Stimulated activated naive CD8-positive, alpha-beta T cell treated with anti-CD3 and anti-CD28 coated beads, Interleukin-15, Interleukin-2, amounts not matched to agents 100 ng/mL and 50 ng/mL, for 24 hours (primary cell): ENCODE results near the gene B3GNT5.

ENCODE experiments used
- H3K27ac Mint-ChIP-seq: one replicate; pipeline ENCODE4 v1.8.0; 2021; ENCODE audit warnings: mild to moderate bottlenecking, mixed read lengths
- H3K27me3 Mint-ChIP-seq: one replicate; pipeline ENCODE4 v1.8.0; 2021; ENCODE audit warnings: mixed read lengths
- H3K36me3 Mint-ChIP-seq: one replicate; pipeline ENCODE4 v1.8.0; 2021; ENCODE audit warnings: low read depth, mixed read lengths
- H3K4me1 Mint-ChIP-seq: one replicate; pipeline ENCODE4 v1.8.0; 2021; ENCODE audit warnings: low read depth, mixed read lengths
- H3K4me3 Mint-ChIP-seq: one replicate; pipeline ENCODE4 v1.8.0; 2021; ENCODE audit warnings: mild to moderate bottlenecking, mixed read lengths
- H3K9me3 Mint-ChIP-seq: one replicate; pipeline ENCODE4 v1.8.0; 2021; ENCODE audit warnings: mixed read lengths

B3GNT5 gene, protein sequence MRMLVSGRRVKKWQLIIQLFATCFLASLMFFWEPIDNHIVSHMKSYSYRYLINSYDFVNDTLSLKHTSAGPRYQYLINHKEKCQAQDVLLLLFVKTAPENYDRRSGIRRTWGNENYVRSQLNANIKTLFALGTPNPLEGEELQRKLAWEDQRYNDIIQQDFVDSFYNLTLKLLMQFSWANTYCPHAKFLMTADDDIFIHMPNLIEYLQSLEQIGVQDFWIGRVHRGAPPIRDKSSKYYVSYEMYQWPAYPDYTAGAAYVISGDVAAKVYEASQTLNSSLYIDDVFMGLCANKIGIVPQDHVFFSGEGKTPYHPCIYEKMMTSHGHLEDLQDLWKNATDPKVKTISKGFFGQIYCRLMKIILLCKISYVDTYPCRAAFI

DNA sequence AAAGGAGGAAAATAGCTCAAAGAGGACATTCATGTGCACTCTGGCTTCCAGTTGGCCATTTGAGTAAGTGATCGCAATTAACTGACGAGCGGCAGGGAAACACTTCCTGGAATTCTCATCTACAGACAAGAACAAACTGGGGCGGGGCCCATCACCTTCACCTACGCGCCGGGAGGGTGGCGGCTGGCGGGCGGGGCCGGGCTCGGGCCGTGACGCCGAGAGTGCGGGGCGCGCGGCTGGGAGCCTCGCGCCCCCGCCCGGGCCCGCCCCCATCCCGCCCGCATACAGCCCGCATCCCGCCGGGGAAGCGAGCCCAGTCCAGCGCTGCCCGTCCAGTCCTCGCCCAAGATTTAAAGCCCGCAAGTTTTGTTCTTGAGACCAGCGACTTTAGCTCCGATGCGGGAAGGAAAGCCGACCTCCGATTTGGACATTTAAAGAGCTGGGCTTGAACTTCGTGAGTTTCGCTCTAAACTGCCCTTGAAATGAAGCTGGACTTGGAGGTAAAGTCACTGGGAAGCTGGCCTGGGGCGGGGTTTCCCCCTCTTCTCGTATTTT is at the start of gene B3GNT5:
B3GNT5 (plus strand) TSS at position 281 of the 555 bp plus-strand sequence. CDS start 16,546 bp downstream, outside the sequence.
- H3K9me3 Mint-ChIP-seq = no peaks in the 10 kb centered on the region
- H3K27me3 Mint-ChIP-seq = peaks cover 25% of the 10 kb centered on the region
- peaks cover 38% of the 10 kb centered on the region for H3K4me1 Mint-ChIP-seq
- H3K4me3 Mint-ChIP-seq = peak within 1 kb of the TSS; percentile 83
- H3K27ac Mint-ChIP-seq = peak within 1 kb of the TSS; percentile 80
- H3K36me3 Mint-ChIP-seq = peaks cover 30% of the 10 kb centered on the region

DNA sequence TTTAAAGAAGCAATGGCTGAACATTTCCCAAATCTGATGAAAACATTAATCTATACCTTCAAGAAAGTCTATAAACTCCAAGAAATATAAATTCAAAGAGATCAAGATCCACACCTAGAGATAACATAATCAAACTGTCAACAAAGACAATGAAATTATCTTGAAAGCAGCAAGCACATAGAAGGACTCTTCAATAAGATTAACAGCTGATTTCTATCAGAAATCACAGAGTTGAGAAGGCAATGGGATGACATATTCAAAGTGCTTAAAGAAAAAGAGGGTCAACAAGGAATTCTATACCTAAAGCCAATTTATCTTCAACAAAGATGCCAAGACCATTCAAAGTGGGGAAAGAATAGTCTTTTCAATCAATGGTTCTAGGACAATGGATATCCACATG is 49.4 kb upstream of the B3GNT5 start:
- Mint-ChIP-seq H3K27ac (no peak overlapping the region), H3K4me3 (no peak overlapping the region), H3K27me3 (no peaks in the 10 kb centered on the region), H3K36me3 (peaks cover 25% of the 10 kb centered on the region), H3K4me1 (peaks cover 51% of the 10 kb centered on the region), H3K9me3 (peaks cover 20% of the 10 kb centered on the region)

DNA sequence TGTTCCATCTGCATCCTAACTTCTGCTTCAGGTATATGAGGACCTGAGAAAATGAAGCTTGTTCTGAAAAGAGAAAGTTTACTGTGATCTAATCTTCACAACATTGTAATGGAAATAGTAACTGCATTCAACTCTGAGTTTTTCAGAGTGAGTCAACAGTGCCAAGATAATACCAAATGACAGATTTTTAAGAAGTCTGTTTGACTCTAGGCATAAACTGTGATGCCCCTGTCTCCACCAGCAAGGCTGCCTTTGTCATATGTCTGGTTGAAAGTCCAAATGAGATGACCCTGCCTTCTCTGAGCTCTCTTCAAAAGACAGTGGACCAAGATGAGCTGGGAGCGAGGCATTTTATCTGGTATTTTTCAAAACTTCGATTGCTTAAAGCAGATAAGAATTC is 44.8 kb upstream of the B3GNT5 start:
- Mint-ChIP-seq H3K36me3 (peaks cover 33% of the 10 kb centered on the region), H3K27ac (peak overlapping the region; percentile 96), H3K9me3 (peaks cover 21% of the 10 kb centered on the region), H3K4me1 (peaks cover 79% of the 10 kb centered on the region), H3K27me3 (no peaks in the 10 kb centered on the region), H3K4me3 (peak overlapping the region; percentile 46)

DNA sequence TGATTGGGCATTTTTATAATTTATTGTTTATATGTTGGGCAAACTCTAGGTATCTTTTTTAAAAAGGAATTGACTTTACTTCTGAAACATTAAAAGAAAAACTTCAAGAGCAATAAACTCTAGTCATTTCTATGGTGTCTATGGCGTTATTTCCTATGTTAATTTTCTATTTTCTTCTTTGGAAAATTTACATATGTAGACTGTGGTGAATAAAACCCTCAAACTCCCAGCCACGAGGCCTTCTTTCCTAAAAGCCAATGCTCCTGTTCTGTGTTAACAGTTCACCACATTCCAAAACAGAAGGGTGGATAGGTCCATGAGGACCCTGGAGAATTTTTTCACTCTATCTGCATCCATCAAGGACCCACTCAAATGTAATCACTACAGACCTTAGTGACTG is 44.3 kb upstream of the B3GNT5 start:
- Mint-ChIP-seq H3K36me3 (peaks cover 28% of the 10 kb centered on the region), H3K4me3 (peak overlapping the region; percentile 38), H3K9me3 (peaks cover 16% of the 10 kb centered on the region), H3K27ac (peak overlapping the region; percentile 96), H3K27me3 (peaks cover 1% of the 10 kb centered on the region), H3K4me1 (peaks cover 80% of the 10 kb centered on the region)

DNA sequence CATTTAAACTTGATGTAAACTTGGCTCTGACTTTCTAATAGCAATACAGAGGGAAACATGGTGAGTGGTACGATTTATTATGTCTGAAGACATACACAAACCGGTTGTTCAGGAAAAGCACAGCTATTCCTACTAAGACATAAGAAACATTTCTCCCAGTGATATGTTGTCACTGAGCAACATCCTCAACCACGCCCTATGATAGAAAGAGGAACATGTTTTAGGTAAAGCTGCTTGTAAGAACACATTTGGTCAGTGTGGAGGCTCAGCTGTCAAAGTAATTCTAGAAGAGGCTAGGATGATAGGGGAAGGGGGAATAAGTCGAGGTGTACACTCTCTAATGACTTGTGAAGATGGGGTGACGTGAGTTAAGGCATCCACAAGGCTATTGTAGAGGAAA is 42.7 kb upstream of the B3GNT5 start:
- H3K4me3 Mint-ChIP-seq = no peak overlapping the region
- H3K4me1 Mint-ChIP-seq = peaks cover 83% of the 10 kb centered on the region
- peak overlapping the region; percentile 88 for H3K27ac Mint-ChIP-seq
- peaks cover 7% of the 10 kb centered on the region for H3K27me3 Mint-ChIP-seq
- peaks cover 10% of the 10 kb centered on the region for H3K9me3 Mint-ChIP-seq
- peaks cover 22% of the 10 kb centered on the region for H3K36me3 Mint-ChIP-seq

DNA sequence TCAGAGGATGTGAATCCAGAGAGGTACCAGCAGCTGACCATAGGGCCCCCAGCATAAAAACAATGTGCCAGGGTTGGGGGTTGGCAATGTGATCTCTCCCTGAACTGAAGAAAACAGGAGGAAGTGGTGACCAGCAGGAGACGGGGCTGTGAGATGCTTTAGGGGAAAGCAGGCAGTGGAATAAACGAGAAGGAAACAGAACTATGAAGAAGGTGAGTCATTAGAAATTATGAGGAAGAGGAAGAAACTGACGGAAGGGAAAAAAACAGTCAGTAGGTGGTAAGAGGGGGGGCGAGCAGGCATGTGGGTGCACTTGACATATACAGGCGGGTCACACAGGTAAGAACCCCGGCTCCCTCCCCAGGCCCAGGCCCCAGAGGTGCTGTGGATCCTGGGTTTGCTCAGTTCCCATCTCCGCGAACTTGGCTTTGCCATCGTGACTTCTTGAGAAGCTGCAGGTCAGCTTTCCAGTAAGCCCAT is 42.2 kb upstream of the B3GNT5 start:
- H3K27ac Mint-ChIP-seq = peak overlapping the region; percentile 88
- peaks cover 7% of the 10 kb centered on the region for H3K27me3 Mint-ChIP-seq
- peaks cover 77% of the 10 kb centered on the region for H3K4me1 Mint-ChIP-seq
- peak overlapping the region; percentile 19 for H3K4me3 Mint-ChIP-seq
- peaks cover 22% of the 10 kb centered on the region for H3K36me3 Mint-ChIP-seq
- peaks cover 10% of the 10 kb centered on the region for H3K9me3 Mint-ChIP-seq

DNA sequence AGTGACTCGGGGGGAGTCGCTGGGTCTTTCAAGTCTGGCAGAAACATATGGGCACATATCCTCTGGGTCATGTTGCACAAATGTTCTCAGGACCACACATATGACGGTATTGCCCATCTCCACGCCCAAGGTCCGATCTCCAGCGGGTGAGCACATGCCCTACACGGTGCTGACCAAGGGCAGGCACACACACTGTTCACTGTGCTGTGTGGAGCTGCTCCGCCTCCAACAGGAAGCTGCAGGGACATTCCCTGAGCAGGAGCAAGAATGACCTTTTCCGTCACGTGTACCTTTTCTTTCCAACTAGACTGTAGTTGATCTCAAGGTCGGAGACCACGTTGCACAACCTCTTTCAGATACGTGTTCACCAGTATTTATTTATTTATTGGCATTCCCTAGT is 41.7 kb upstream of the B3GNT5 start:
- peak overlapping the region; percentile 19 for H3K4me3 Mint-ChIP-seq
- peaks cover 73% of the 10 kb centered on the region for H3K4me1 Mint-ChIP-seq
- H3K27me3 Mint-ChIP-seq = peaks cover 7% of the 10 kb centered on the region
- peaks cover 22% of the 10 kb centered on the region for H3K36me3 Mint-ChIP-seq
- peaks cover 10% of the 10 kb centered on the region for H3K9me3 Mint-ChIP-seq
- H3K27ac Mint-ChIP-seq = peak overlapping the region; percentile 88

DNA sequence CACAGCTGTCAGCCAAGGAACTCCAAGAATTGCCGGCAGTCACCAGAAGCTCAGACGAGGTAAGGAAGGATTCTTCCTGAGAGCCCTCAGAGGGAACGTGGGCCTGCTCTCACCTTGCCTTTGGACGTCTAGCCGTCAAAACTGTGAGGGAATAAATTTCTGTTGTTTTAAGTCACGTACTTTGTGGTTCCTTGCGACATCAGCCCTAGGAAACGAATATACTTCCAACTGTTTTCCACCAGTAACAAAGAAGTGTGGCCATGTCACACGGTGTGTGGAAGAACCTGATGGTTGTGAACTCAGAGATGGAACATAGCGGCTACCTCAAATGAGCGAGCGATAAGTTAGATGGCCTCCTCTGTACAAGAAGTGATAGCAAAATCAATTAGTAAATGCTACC is 41.0 kb upstream of the B3GNT5 start:
- H3K27ac Mint-ChIP-seq = peak overlapping the region; percentile 88
- H3K4me1 Mint-ChIP-seq = peaks cover 66% of the 10 kb centered on the region
- H3K4me3 Mint-ChIP-seq = peak overlapping the region; percentile 16
- peaks cover 7% of the 10 kb centered on the region for H3K27me3 Mint-ChIP-seq
- H3K36me3 Mint-ChIP-seq = peaks cover 22% of the 10 kb centered on the region
- peaks cover 10% of the 10 kb centered on the region for H3K9me3 Mint-ChIP-seq

DNA sequence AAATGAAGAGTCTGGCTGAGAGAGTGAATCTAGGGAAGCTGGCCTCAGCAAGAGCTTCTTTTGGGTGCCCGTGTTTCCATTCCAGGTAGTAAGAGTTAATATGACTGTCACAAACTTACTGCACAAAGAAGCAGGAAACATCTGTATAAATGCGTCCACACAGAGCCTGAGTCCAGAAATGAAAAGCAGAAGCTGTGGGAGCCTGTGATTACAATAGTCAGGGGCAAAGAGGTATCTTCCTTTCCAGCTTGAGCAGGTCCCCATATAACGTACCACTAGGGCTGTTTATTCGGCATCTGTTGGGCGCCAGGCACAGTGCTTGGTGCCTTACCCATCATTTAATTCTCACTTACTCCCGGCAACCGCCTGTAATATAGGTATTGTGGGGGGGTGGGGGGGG is 40.5 kb upstream of the B3GNT5 start:
- H3K27me3 Mint-ChIP-seq = peaks cover 7% of the 10 kb centered on the region
- H3K9me3 Mint-ChIP-seq = peaks cover 10% of the 10 kb centered on the region
- peak overlapping the region; percentile 16 for H3K4me3 Mint-ChIP-seq
- H3K27ac Mint-ChIP-seq = peak overlapping the region; percentile 88
- H3K36me3 Mint-ChIP-seq = peaks cover 22% of the 10 kb centered on the region
- H3K4me1 Mint-ChIP-seq = peaks cover 66% of the 10 kb centered on the region

DNA sequence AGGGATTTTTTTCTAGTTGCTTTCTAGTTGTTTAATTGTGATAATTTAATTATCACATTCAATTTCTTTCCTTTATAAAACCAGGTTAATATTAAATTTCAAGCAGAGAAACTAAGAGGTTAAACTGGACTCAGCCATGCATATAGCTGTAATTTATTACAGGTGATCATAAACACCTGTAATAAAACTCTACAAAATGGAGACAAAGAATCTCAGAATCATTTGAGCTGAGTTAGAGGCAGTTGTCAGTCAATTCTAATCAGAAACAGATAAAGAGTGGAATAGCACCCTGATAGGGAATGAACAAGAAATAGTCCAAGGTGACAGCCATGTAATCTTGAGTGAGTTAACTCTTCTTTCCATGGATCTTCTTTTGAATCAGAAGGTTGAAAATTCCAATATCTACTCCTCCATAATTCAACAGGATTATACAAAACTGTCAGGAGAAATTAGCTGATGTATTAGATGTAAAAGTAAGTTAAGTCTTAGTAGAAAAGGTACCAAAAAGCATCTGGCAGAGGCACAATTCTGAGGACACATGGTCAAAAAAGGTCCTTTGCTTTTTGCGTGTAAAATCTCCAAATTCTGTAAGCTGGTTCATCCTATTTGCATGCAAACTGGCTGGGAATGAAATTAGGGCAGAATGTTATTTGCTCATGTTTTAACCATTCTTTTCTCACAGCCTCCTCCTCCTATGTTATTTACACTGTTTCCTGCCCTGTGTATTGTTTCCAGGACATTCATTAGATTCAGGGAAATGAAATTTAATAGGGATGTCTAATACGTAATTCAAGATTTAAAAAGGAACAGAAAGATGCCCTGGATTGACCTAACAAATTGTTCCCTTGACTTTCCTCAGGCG is 39.4 kb upstream of the B3GNT5 start:
- Mint-ChIP-seq H3K4me1 (peaks cover 66% of the 10 kb centered on the region), H3K27ac (no peak overlapping the region), H3K4me3 (no peak overlapping the region), H3K27me3 (peaks cover 7% of the 10 kb centered on the region), H3K9me3 (peaks cover 10% of the 10 kb centered on the region), H3K36me3 (peaks cover 17% of the 10 kb centered on the region)

DNA sequence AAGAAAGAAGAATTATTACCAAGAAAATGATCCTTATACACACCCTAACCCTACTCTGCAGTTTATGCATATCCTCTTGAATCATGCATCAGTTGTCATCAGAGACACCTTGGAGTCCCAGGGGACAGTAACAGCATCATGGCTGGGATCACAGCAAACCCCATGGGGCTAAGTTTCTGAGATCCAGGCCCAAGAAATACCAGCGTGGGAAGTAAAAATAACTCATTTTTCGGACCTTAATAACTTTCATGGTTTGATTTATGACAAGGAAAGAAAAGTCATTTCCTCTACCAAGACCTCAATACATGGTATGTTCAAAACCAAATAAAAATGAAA is 38.8 kb upstream of the B3GNT5 start:
- Mint-ChIP-seq H3K27ac (no peak overlapping the region), H3K27me3 (peaks cover 7% of the 10 kb centered on the region), H3K4me1 (peaks cover 66% of the 10 kb centered on the region), H3K36me3 (peaks cover 17% of the 10 kb centered on the region), H3K4me3 (no peak overlapping the region), H3K9me3 (peaks cover 10% of the 10 kb centered on the region)

DNA sequence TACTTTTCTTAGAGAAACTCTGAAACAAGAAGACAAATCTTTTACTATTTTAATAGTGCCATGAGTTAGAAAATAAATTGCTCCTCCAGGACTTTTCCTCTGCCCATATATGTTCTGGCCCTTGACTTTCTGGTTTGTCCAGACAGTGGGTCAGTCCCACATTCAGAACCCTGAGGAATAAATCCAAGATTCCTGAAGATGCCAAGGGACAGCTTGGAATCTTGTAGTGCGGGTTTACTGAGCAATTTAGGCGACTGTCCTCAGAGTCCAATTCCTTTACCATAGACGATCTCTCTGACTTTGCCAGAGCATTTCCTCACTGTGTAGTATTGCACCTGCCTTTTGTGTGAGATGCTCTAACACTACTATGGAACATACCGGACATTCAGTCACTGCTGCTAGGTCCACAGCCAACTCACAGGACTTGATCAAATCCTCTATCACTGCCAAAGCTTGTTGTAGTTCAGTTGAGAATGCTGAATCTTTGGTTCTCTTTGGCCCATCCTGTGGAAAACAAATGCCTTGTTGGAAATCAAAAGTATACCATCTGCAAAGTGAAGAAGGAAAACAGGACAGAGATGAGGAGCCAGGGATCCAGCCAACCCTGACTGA is 37.4 kb upstream of the B3GNT5 start:
- peaks cover 12% of the 10 kb centered on the region for H3K36me3 Mint-ChIP-seq
- H3K4me3 Mint-ChIP-seq = no peak overlapping the region
- peaks cover 7% of the 10 kb centered on the region for H3K27me3 Mint-ChIP-seq
- H3K4me1 Mint-ChIP-seq = peaks cover 61% of the 10 kb centered on the region
- H3K9me3 Mint-ChIP-seq = peaks cover 5% of the 10 kb centered on the region
- no peak overlapping the region for H3K27ac Mint-ChIP-seq

DNA sequence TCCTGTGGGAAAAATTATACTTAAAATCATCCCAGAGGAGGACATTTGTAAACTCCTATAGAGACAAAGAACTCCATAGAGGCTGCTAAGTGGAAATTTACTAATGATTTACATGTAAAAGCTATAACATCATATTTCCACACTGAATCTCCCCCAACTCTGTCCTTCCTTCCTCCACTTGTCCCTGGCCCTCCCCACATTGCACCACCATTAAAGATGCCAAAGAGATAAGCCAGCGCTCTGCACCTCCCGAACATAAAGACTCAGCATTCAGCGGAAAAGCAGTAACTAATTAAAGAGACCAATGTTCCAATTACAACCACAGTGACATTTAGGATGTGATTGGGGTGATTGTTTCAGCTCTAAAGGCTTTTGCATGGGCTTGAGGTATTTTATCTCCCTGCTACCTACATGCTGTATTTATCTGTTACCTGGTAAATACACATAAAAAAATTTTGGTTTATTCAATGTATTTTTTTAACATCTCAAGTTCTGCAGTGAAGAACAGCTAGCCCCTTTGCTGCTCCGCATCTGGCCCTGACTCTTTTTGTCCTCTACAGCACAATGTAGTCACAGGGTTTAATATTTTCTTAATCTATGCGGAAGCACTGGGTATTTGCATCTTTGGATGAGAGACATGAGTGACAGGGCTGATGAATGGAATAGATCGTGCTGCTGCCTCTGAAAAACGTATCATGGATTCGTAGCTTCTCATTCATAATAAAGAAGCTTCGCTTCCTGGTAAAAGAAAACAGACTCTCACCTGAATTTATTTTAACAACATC is 35.3 kb upstream of the B3GNT5 start:
- Mint-ChIP-seq H3K27me3 (peaks cover 7% of the 10 kb centered on the region), H3K4me3 (no peak overlapping the region), H3K36me3 (peaks cover 5% of the 10 kb centered on the region), H3K27ac (peak overlapping the region; percentile 85), H3K9me3 (no peaks in the 10 kb centered on the region), H3K4me1 (peaks cover 55% of the 10 kb centered on the region)

DNA sequence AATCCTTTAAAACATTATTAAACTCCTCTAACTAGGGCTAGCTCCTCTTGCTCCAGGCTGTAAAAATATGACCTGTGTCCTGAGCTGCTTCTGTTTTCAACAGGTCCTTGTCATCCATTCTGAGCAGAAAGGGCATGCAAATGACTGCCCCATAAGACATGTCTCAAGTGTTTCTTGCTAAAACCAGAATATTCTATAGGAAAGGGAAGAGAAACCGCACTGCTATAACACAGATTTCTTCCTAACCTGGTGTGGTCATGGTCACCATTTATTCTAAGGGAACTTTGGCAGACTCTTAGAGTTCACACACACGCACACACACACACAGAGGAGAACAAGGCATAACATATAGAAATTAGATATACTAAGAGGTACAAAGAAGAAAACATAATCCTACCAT is 34.2 kb upstream of the B3GNT5 start:
- no peaks in the 10 kb centered on the region for H3K9me3 Mint-ChIP-seq
- peaks cover 6% of the 10 kb centered on the region for H3K27me3 Mint-ChIP-seq
- H3K27ac Mint-ChIP-seq = peak overlapping the region; percentile 84

More for the DNA sequence above, 34.2 kb upstream of the B3GNT5 start:
- H3K4me3 Mint-ChIP-seq = peak overlapping the region; percentile 33
- H3K36me3 Mint-ChIP-seq = peaks cover 5% of the 10 kb centered on the region
- peaks cover 60% of the 10 kb centered on the region for H3K4me1 Mint-ChIP-seq
